IMR-90 (cell line): ENCODE results near the gene SSR4. TPM values are rescaled to one million over a fixed set of nuclear protein-coding genes. Genes with fewer than 3 reads are reported as not detected.

Experiments used
- ATAC-seq: fragments of 200-7000 bp; cut with Tn5 transposase; 2 replicates; pipeline ENCODE4 v1.9.1; 2020; ENCODE audit warnings: low read depth, mild to moderate bottlenecking, moderate library complexity
- BruUV-seq: library from RNA; stranded (reverse); fragments of 400-500 nt; replicated peaks from 2 replicates; lab custom pipeline; 2021; lab: Mats Ljungman, UMichigan
- CTCF ChIA-PET: fragments of 300-600 bp; formaldehyde crosslinking; extraction: SDS; loops from one replicate; lab custom pipeline; 2021; ENCODE audit warnings: antibody characterized with exemption; lab: Yijun Ruan, JAX
- POLR2A ChIA-PET: fragments of 300-600 bp; sonication (Branson Sonifier 250); formaldehyde crosslinking; loops from one replicate; lab custom pipeline; 2022; ENCODE audit warnings: antibody characterized with exemption; ENCODE audit not compliant: unreplicated experiment; lab: Charles Lee
- DNase-seq: peaks from one replicate; pipeline ENCODE4 v3.0.0; 2013
- H2AFZ ChIP-seq: replicated peaks from 2 replicates; pipeline ENCODE3; 2013; ENCODE audit warnings: low read length, mild to moderate bottlenecking; ENCODE audit not compliant: poor library complexity
- H2AK5ac ChIP-seq: 2 replicates; pipeline ENCODE4 v1.6.1; 2013; ENCODE audit warnings: low read depth, low read length, inconsistent platforms
- H2AK9ac ChIP-seq: replicated peaks from 2 replicates; pipeline ENCODE3; 2013; ENCODE audit warnings: mild to moderate bottlenecking, low read depth, low read length, moderate library complexity; ENCODE audit not compliant: poor library complexity
- H2BK120ac ChIP-seq: 2 replicates; pipeline ENCODE4 v1.6.1; 2013; ENCODE audit warnings: low read depth, low read length, inconsistent platforms
- H2BK15ac ChIP-seq: 3 replicates; pipeline ENCODE4 v1.6.1; 2013; ENCODE audit warnings: low read depth, low read length, inconsistent platforms
- H2BK20ac ChIP-seq: 2 replicates; pipeline ENCODE4 v1.6.1; 2013; ENCODE audit warnings: low read depth, mild to moderate bottlenecking, inconsistent platforms, low read length, moderate library complexity
- H2BK5ac ChIP-seq: 2 replicates; pipeline ENCODE4 v1.6.1; 2013; ENCODE audit warnings: mild to moderate bottlenecking, low read depth, low read length, inconsistent platforms; ENCODE audit not compliant: poor library complexity, severe bottlenecking
- H3K14ac ChIP-seq: replicated peaks from 2 replicates; pipeline ENCODE4 v1.6.1; 2013; ENCODE audit warnings: low read depth, low read length, inconsistent platforms
- H3K18ac ChIP-seq: 2 replicates; pipeline ENCODE4 v1.6.1; 2013; ENCODE audit warnings: low read depth, low read length, control low read depth
- H3K23ac ChIP-seq: 2 replicates; pipeline ENCODE4 v1.6.1; 2013; ENCODE audit warnings: low read depth, low read length, inconsistent platforms
- H3K27ac ChIP-seq: 2 replicates; pipeline ENCODE4 v1.5.1; 2013; ENCODE audit warnings: mild to moderate bottlenecking, control low read depth, low read length; ENCODE audit not compliant: insufficient read depth
- H3K27me3 ChIP-seq: 2 replicates; pipeline ENCODE4 v1.6.1; 2013; ENCODE audit warnings: low read length; ENCODE audit not compliant: control insufficient read depth, insufficient read depth
- H3K36me3 ChIP-seq: 2 replicates; pipeline ENCODE4 v1.6.1; 2013; ENCODE audit warnings: low read length, mixed read lengths; ENCODE audit not compliant: control insufficient read depth, insufficient read depth
- H3K4ac ChIP-seq: 2 replicates; pipeline ENCODE4 v1.6.1; 2013; ENCODE audit warnings: low read depth, low read length, inconsistent platforms
- H3K4me1 ChIP-seq: 2 replicates; pipeline ENCODE4 v1.6.1; 2013; ENCODE audit warnings: low read length, mixed read lengths; ENCODE audit not compliant: control insufficient read depth, insufficient read depth
- H3K4me2 ChIP-seq: 2 replicates; pipeline ENCODE4 v1.6.1; 2013; ENCODE audit warnings: low read depth, mild to moderate bottlenecking, control low read depth, low read length, moderate library complexity
- H3K4me3 ChIP-seq: 2 replicates; pipeline ENCODE4 v1.5.1; 2013; ENCODE audit warnings: low read depth, mild to moderate bottlenecking, control low read depth, low read length, moderate library complexity; ENCODE audit not compliant: insufficient read depth
- H3K56ac ChIP-seq: 2 replicates; pipeline ENCODE4 v1.6.1; 2013; ENCODE audit warnings: low read length, inconsistent platforms; ENCODE audit not compliant: insufficient read depth; ENCODE audit errors: extremely low read depth
- H3K79me1 ChIP-seq, 2 experiments: 2 replicates each; pipeline ENCODE4 v1.6.1; 2013; ENCODE audit warnings: low read length in 2 of 2, inconsistent platforms in 1 of 2, low read depth in 1 of 2
- H3K9ac ChIP-seq: 2 replicates; pipeline ENCODE4 v1.6.1; 2013; ENCODE audit warnings: low read depth, low read length, control low read depth
- H3K9me1 ChIP-seq: 2 replicates; pipeline ENCODE4 v1.6.1; 2013; ENCODE audit warnings: low read length, inconsistent platforms; ENCODE audit not compliant: insufficient read depth
- H3K9me3 ChIP-seq: 2 replicates; pipeline ENCODE4 v1.6.1; 2013; ENCODE audit warnings: low read length; ENCODE audit not compliant: control insufficient read depth, insufficient read depth
- H4K20me1 ChIP-seq: 2 replicates; pipeline ENCODE4 v1.6.1; 2013; ENCODE audit warnings: low read length, inconsistent platforms; ENCODE audit not compliant: insufficient read depth
- H4K5ac ChIP-seq: 2 replicates; pipeline ENCODE4 v1.6.1; 2013; ENCODE audit warnings: mild to moderate bottlenecking, low read depth, low read length, control low read depth
- H4K8ac ChIP-seq, 2 experiments: 2 replicates each; pipeline ENCODE4 v1.6.1; 2013; ENCODE audit warnings: low read depth in 2 of 2, low read length in 2 of 2, control low read depth in 1 of 2, inconsistent platforms in 1 of 2
- H4K91ac ChIP-seq: 2 replicates; pipeline ENCODE4 v1.6.1; 2013; ENCODE audit warnings: low read depth, low read length, inconsistent platforms; ENCODE audit not compliant: insufficient read depth
- BHLHE40 ChIP-seq: fragments of 150-350 bp; IDR thresholded peaks from 2 replicates; pipeline ENCODE4 v1.6.1; 2016; ENCODE audit warnings: mild to moderate bottlenecking, low read depth, low read length
- CEBPB ChIP-seq: IDR thresholded peaks from 2 replicates; pipeline ENCODE4 v1.6.1; 2012; ENCODE audit warnings: low read depth, low read length, improper control_type of control experiment
- CHD1 ChIP-seq: IDR thresholded peaks from 2 replicates; pipeline ENCODE4 v1.6.1; 2012; ENCODE audit warnings: low read depth, low read length, improper control_type of control experiment
- FOS ChIP-seq: fragments of 150-350 bp; IDR thresholded peaks from 2 replicates; pipeline ENCODE4 v1.6.1; 2016; ENCODE audit warnings: low read depth, low read length
- MAFK ChIP-seq: IDR thresholded peaks from 2 replicates; pipeline ENCODE4 v1.6.1; 2012; ENCODE audit warnings: low read depth, low read length, improper control_type of control experiment
- MAZ ChIP-seq: IDR thresholded peaks from 2 replicates; pipeline ENCODE4 v1.6.1; 2012; ENCODE audit warnings: low read depth, mild to moderate bottlenecking, low read length, improper control_type of control experiment, moderate library complexity, borderline replicate concordance
- MXI1 ChIP-seq: IDR thresholded peaks from 2 replicates; pipeline ENCODE4 v1.6.1; 2012; ENCODE audit warnings: low read depth, mild to moderate bottlenecking, low read length, moderate library complexity, borderline replicate concordance
- NFE2L2 ChIP-seq: fragments of 150-350 bp; IDR thresholded peaks from 2 replicates; pipeline ENCODE4 v1.6.1; 2016; ENCODE audit warnings: low read depth, mild to moderate bottlenecking, low read length
- POLR2A ChIP-seq: IDR thresholded peaks from 2 replicates; pipeline ENCODE4 v1.6.1; 2012; ENCODE audit warnings: mild to moderate bottlenecking, low read depth, low read length
- RAD21 ChIP-seq: IDR thresholded peaks from 2 replicates; pipeline ENCODE4 v1.6.1; 2012; ENCODE audit warnings: low read length, improper control_type of control experiment
- RCOR1 ChIP-seq: IDR thresholded peaks from 2 replicates; pipeline ENCODE4 v1.6.1; 2012; ENCODE audit warnings: mild to moderate bottlenecking, low read length, improper control_type of control experiment; ENCODE audit not compliant: insufficient replicate concordance
- RFX5 ChIP-seq: IDR thresholded peaks from 2 replicates; pipeline ENCODE4 v1.8.0; 2012; ENCODE audit warnings: low read depth, mild to moderate bottlenecking, low read length, moderate library complexity
- SMC3 ChIP-seq: fragments of 150-350 bp; IDR thresholded peaks from 2 replicates; pipeline ENCODE4 v1.6.1; 2016; ENCODE audit warnings: low read depth, mild to moderate bottlenecking, antibody characterized with exemption, low read length, moderate library complexity
- WGBS, 2 experiments: methylation state at CpG; one replicate each; pipeline versions ENCODE4 v1.1.5 to v1.1.7; 2013; ENCODE audit warnings: missing lambda C conversion rate in 2 of 2; ENCODE audit not compliant: insufficient read length in 1 of 2; ENCODE audit errors: extremely low coverage in 2 of 2; 5-methylcytosine and 5-hydroxymethylcytosine counted together
- dilution Hi-C: fragments of 300-500 bp; cut with HindIII; formaldehyde crosslinking; loops from one replicate; pipeline ENCODE4 v1.14.3; 2018; ENCODE audit warnings: low sequenced_read_pairs; ENCODE audit not compliant: unreplicated experiment
- in situ Hi-C: fragments of 300-500 bp; cut with MboI; formaldehyde crosslinking; loops from 3 replicates; pipeline ENCODE4 v1.14.3; 2019; ENCODE audit warnings: low sequenced_read_pairs, inconsistent platforms, mixed read lengths
- intact Hi-C: fragments of 100-400 bp; cut with micrococcal nuclease; formaldehyde crosslinking; loops from 2 replicates; pipeline ENCODE4 v1.10.0; 2022
- polyA plus RNA-seq, 3 experiments: library from polyadenylated mRNA; depleted of rRNA; stranded (reverse); fragments of >200 nt; gene quantifications; 2 replicates each; pipeline ENCODE4 v1.2.3, GENCODE V29; 2012; ENCODE audit warnings: low replicate concordance in 1 of 3
- total RNA-seq: library from RNA; depleted of rRNA; stranded (reverse); fragments of >200 nt; gene quantifications from 2 replicates; pipeline ENCODE4 v1.2.3, GENCODE V29; 2012
- TF ChIP-seq, protein P1 (sequence below): fragments of 150-350 bp; IDR thresholded peaks from 2 replicates; pipeline ENCODE4 v1.6.1; 2016; ENCODE audit warnings: low read depth, mild to moderate bottlenecking, low read length, moderate library complexity, borderline replicate concordance
- TF ChIP-seq, protein P2 (sequence below): fragments of 150-350 bp; IDR thresholded peaks from 2 replicates; pipeline ENCODE4 v1.6.1; 2017; ENCODE audit warnings: mild to moderate bottlenecking, antibody characterized with exemption, low read length, low read depth
- TF ChIP-seq, protein P3 (sequence below): conservative IDR thresholded peaks from 2 replicates; pipeline ENCODE4 v1.5.1; 2012; ENCODE audit warnings: mild to moderate bottlenecking, low read depth, low read length, improper control_type of control experiment

The SSR4 gene
- total and polyA plus RNA-seq, 2 of the 4 experiments (the other 2 are of a cell fraction) = 141 to 480 TPM

DNA sequence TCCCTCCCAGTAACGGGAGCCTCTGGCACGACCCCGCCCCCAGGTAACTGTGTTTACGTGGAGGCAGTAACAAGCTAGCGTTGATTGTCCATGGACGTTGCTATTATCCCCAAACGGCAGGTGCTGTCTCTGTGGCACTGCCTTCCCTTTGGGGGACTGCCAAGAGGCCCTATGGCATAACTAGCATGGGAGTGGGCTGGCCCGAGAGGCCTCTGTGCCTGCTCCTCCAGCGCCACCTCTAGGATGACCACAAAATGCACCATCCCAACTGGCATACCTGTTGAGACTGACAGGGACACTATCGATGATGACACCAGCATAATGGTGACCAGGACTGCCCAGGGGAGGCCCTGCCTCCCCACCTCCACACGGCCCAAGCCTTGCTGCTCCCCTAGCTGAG lies 12.2 kb upstream of the SSR4 start:
- no peak overlapping the region for H3K27ac ChIP-seq
- no peak overlapping the region for H3K4me2 ChIP-seq
- H2AK5ac ChIP-seq = no peak overlapping the region
- in situ Hi-C loops = no loop called here
- H3K27me3 ChIP-seq = no peaks in the 10 kb centered on the region
- H3K4ac ChIP-seq = no peak overlapping the region
- DNase-seq = no peak
- ChIA-PET POLR2A (no interaction called here), CTCF (no interaction called here)
- no peak overlapping the region for H2BK120ac ChIP-seq
- H3K9ac ChIP-seq = no peak overlapping the region
- no peak overlapping the region for H2BK5ac ChIP-seq
- no peak overlapping the region for H3K4me3 ChIP-seq
- H2AK9ac ChIP-seq = peak overlapping the region; percentile 65
- BruUV-seq = no TSS peak
- H3K36me3 ChIP-seq = peaks cover 9% of the 10 kb centered on the region; the same call in 1 of the 2 replicates
- no peak overlapping the region for H3K14ac ChIP-seq
- H3K4me1 ChIP-seq = no peaks in the 10 kb centered on the region
- H4K20me1 ChIP-seq = no peaks in the 10 kb centered on the region
- 65% methylated on average over 7 of the region's 11 CpGs; no CpG with 5 or more reads in 1 of the 2 experiments for WGBS, 2 experiments
- peak overlapping the region; percentile 43 for H2AFZ ChIP-seq
- H3K56ac ChIP-seq = no peak overlapping the region
- H3K9me1 ChIP-seq = no peaks in the 10 kb centered on the region
- no peak overlapping the region for H4K91ac ChIP-seq
- no peak overlapping the region for H3K23ac ChIP-seq
- no peak overlapping the region for H3K18ac ChIP-seq
- H3K9me3 ChIP-seq = no peaks in the 10 kb centered on the region; the same call in 1 of the 2 replicates
- intact Hi-C loops = no loop called here
- no peak overlapping the region for H2BK15ac ChIP-seq
- dilution Hi-C loops = no loop called here
- H2BK20ac ChIP-seq = no peak overlapping the region
- no peaks in the 10 kb centered on the region for H3K79me1 ChIP-seq
- no peak for ATAC-seq
- H4K8ac ChIP-seq = no peak overlapping the region
- no peak overlapping the region for H4K5ac ChIP-seq
- TF ChIP-seq CHD1 (no peak), RCOR1 (no peak), BHLHE40 (no peak), MXI1 (no peak), SMC3 (no peak), RFX5 (no peak), POLR2A (no peak), FOS (no peak), CEBPB (no peak), NFE2L2 (no peak), RAD21 (no peak), MAFK (no peak), MAZ (no peak)
- TF ChIP-seq, protein P1, sequence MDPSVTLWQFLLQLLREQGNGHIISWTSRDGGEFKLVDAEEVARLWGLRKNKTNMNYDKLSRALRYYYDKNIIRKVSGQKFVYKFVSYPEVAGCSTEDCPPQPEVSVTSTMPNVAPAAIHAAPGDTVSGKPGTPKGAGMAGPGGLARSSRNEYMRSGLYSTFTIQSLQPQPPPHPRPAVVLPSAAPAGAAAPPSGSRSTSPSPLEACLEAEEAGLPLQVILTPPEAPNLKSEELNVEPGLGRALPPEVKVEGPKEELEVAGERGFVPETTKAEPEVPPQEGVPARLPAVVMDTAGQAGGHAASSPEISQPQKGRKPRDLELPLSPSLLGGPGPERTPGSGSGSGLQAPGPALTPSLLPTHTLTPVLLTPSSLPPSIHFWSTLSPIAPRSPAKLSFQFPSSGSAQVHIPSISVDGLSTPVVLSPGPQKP = no peak
- TF ChIP-seq, protein P2, sequence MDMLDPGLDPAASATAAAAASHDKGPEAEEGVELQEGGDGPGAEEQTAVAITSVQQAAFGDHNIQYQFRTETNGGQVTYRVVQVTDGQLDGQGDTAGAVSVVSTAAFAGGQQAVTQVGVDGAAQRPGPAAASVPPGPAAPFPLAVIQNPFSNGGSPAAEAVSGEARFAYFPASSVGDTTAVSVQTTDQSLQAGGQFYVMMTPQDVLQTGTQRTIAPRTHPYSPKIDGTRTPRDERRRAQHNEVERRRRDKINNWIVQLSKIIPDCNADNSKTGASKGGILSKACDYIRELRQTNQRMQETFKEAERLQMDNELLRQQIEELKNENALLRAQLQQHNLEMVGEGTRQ = no peak
- TF ChIP-seq, protein P3, sequence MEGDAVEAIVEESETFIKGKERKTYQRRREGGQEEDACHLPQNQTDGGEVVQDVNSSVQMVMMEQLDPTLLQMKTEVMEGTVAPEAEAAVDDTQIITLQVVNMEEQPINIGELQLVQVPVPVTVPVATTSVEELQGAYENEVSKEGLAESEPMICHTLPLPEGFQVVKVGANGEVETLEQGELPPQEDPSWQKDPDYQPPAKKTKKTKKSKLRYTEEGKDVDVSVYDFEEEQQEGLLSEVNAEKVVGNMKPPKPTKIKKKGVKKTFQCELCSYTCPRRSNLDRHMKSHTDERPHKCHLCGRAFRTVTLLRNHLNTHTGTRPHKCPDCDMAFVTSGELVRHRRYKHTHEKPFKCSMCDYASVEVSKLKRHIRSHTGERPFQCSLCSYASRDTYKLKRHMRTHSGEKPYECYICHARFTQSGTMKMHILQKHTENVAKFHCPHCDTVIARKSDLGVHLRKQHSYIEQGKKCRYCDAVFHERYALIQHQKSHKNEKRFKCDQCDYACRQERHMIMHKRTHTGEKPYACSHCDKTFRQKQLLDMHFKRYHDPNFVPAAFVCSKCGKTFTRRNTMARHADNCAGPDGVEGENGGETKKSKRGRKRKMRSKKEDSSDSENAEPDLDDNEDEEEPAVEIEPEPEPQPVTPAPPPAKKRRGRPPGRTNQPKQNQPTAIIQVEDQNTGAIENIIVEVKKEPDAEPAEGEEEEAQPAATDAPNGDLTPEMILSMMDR = no peak
